ENCODE results near the gene DOCK10. TPM values are rescaled to one million over a fixed set of nuclear protein-coding genes. Genes with fewer than 3 reads are reported as not detected.

Gene DOCK10
- total RNA-seq (10 to 100 TPM in 3 of 5 donors, 1 to 10 TPM in 1, under 1 TPM in 1; 0.89 to 33.8 (median 19.7) TPM), polyA plus RNA-seq (1 to 10 TPM; 1.6 to 2.0 (median 1.7) TPM)
- long read RNA-seq, donor 1: 0 reads
- long read RNA-seq, donor 2: 0 reads
- long read RNA-seq, donor 3: 0 reads
- long read RNA-seq, donor 4: 0 reads
- long read RNA-seq, donor 5: 0 reads
- long read RNA-seq, donor 6: 0 reads
- long read RNA-seq, donor 7: 0 reads
- long read RNA-seq, donor 8, partial matches to known transcripts: 6 of 6 reads
- long read RNA-seq, donor 8, other reads (novel, unspliced or antisense): 0 of 6 reads
- long read RNA-seq, donor 9, partial matches to known transcripts: 5 of 5 reads
- long read RNA-seq, donor 9, other reads (novel, unspliced or antisense): 0 of 5 reads
- long read RNA-seq, donor 10: 0 reads

DNA sequence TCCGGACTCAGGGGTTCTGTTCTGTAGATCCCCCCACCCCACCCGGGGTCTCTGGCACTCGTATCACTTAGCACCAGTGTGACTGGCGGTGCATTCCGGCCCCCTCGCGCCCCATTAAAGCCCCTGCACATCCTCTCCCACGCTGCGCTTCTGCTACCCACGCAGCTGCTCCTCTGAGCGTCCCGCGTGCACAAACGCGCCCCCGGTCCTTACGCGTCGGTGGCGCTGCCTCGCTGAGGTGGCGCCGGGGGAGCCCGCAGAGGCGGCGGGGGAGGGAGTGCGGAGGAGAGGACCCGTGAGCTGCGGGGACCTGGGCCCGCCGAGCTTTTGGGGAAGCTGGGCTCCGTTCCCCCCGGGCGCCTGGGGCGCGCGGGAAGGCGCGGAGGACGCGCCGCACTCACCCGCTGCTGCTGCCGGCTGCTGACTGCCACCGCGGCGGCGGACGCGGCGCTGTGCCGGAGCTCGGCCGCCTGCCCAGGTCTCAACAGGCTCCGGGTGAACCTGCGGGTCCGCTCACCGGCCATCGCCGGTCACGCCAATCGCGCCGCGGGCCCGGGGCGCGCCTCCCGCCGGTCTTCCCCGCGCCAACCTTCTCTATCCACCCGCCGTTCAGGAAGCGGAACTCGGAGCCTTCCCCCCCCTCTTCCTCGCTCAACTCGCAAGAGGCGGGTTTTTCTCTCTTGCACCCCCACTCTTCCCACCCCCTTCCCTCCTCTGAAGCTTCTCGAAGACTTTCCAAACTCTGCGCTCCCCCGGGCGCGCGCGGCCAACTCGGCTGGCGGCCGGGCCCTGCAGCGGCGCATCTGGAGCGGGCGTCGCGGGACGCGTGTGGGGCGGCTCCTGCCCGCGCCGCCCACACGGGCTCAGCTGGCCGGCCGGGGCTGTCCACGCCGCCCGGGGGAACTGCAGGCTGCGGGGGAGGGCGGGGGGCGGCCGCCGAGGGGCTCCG is at the start of gene DOCK10:
TSS of gene DOCK10 (minus strand) at position 618 of the 949 bp plus-strand sequence. CDS start at position 524, 94 bp downstream.
- H3K9me3 ChIP-seq: no peaks in the 10 kb centered on the region
- H3K27me3 ChIP-seq: peaks cover 0 to 45% (median 19%) of the 10 kb centered on the region in 3 donors
- no peaks in the 10 kb centered on the region for H3K36me3 ChIP-seq
- 1% methylated on average over 40 to 113 of the region's 113 CpGs for WGBS, 5 donors
- H3K27ac ChIP-seq: peak within 1 kb of the TSS; percentile 3 to 63 (median 58)
- TF ChIP-seq POLR2AphosphoS5 (IDR thresholded peaks at IDR 0.05) (no peak), POLR2A (IDR thresholded peaks at IDR 0.05) (no peak), CTCF (IDR thresholded peaks at IDR 0.05) (no peak)
- intact Hi-C loops (cut with DNase I; ENCODE audit: low total_unique reads): no loop called here
- peaks cover 9 to 26% (median 23%) of the 10 kb centered on the region in 4 donors for H3K4me1 ChIP-seq
- peak within 1 kb of the TSS; percentile 56 to 92 (median 62) for H3K4me3 ChIP-seq
- peak; percentile 40 to 78 for DNase-seq

- H3K36me3 ChIP-seq: no peaks in the 10 kb centered on the region
- TF ChIP-seq POLR2AphosphoS5 (IDR thresholded peaks at IDR 0.05) (no peak), CTCF (IDR thresholded peaks at IDR 0.05) (no peak), EP300 (IDR thresholded peaks at IDR 0.05) (no peak), POLR2A (IDR thresholded peaks at IDR 0.05) (no peak)
- no peaks in the 10 kb centered on the region for H3K9me3 ChIP-seq
- no peak overlapping the region for H3K27ac ChIP-seq
- no peak for DNase-seq
- WGBS, 5 donors: 71 to 93% (median 83%) methylated on average over 2 of the region's 2 CpGs
- no peak overlapping the region for H3K4me3 ChIP-seq
- H3K4me1 ChIP-seq: no peaks in the 10 kb centered on the region
- intact Hi-C loops (cut with DNase I; ENCODE audit: low total_unique reads): no loop called here
- H3K27me3 ChIP-seq: no peaks in the 10 kb centered on the region
These were observed 49.1 kb upstream of the DOCK10 start for GRCh38 chr2:225091336-225091735.

DNA sequence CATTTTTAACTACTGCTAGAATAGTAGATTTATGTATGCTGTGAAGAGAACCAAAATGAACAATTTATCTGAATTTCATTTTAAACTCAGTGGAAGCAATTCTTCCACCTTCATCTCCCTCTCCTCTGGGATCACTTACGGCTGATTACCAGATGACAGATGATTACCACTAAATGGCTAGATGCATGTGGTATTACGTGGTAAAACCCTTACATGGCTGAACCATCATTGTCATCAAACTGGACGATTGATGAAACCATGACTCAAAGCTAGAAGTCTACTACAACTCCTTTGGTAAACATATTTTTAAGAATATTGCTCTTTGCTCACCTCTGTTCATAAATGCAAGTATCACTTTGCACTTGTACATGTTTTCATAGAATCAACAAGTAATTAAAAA is 48.5 kb upstream of the DOCK10 start:
- no peaks in the 10 kb centered on the region for H3K36me3 ChIP-seq
- 61 to 80% (median 72%) methylated on average over 3 of the region's 3 CpGs for WGBS, 5 donors
- H3K4me1 ChIP-seq: no peaks in the 10 kb centered on the region
- TF ChIP-seq POLR2A (IDR thresholded peaks at IDR 0.05) (no peak), POLR2AphosphoS5 (IDR thresholded peaks at IDR 0.05) (no peak), CTCF (IDR thresholded peaks at IDR 0.05) (no peak), EP300 (IDR thresholded peaks at IDR 0.05) (no peak)
- no peaks in the 10 kb centered on the region for H3K9me3 ChIP-seq
- DNase-seq: no peak
- no peaks in the 10 kb centered on the region for H3K27me3 ChIP-seq
- intact Hi-C loops (cut with DNase I; ENCODE audit: low total_unique reads): no loop called here
- H3K27ac ChIP-seq: no peak overlapping the region
- H3K4me3 ChIP-seq: no peak overlapping the region

- Histone ChIP-seq H3K27me3 (no peaks in the 10 kb centered on the region), H3K4me3 (no peak overlapping the region), H3K27ac (no peak overlapping the region), H3K9me3 (no peaks in the 10 kb centered on the region), H3K36me3 (no peaks in the 10 kb centered on the region), H3K4me1 (no peaks in the 10 kb centered on the region)
- WGBS, 5 donors: 80 to 89% (median 84%) methylated on average over 5 of the region's 5 CpGs
- intact Hi-C loops (cut with DNase I; ENCODE audit: low total_unique reads): no loop called here
- no peak for DNase-seq
- no peak for TF ChIP-seq POLR2A (IDR thresholded peaks at IDR 0.05)
- no peak for TF ChIP-seq EP300 (IDR thresholded peaks at IDR 0.05)
- TF ChIP-seq POLR2AphosphoS5 (IDR thresholded peaks at IDR 0.05): no peak
- TF ChIP-seq CTCF (IDR thresholded peaks at IDR 0.05): no peak
These were observed 44.6 kb upstream of the DOCK10 start for GRCh38 chr2:225086915-225087314.

All from stomach (tissue), 19 donors.